Cardiac fibroblast (primary cell): Measurements from ENCODE around the gene SLC22A31.

Experiments used
- DNase-seq, 2 donors: peaks; one replicate each; pipeline versions ENCODE4 v3.0.0 to v3.0.0-alpha.2; 2010; ENCODE audit warnings: low read depth in 2 of 2
- H3K4me3 ChIP-seq, 2 donors: replicated peaks in 1 of 2; 1 replicate in 1 of 2; 2 replicates in 1 of 2; pipeline ENCODE4 v1.5.1; 2011; ENCODE audit warnings: low read depth in 2 of 2, low read length in 2 of 2, mild to moderate bottlenecking in 2 of 2, moderate library complexity in 1 of 2
- CTCF ChIP-seq: IDR thresholded peaks from one replicate; pipeline ENCODE4 v1.5.1; 2011; ENCODE audit warnings: low read depth, mild to moderate bottlenecking, low read length, inconsistent platforms

Gene SLC22A31

DNA sequence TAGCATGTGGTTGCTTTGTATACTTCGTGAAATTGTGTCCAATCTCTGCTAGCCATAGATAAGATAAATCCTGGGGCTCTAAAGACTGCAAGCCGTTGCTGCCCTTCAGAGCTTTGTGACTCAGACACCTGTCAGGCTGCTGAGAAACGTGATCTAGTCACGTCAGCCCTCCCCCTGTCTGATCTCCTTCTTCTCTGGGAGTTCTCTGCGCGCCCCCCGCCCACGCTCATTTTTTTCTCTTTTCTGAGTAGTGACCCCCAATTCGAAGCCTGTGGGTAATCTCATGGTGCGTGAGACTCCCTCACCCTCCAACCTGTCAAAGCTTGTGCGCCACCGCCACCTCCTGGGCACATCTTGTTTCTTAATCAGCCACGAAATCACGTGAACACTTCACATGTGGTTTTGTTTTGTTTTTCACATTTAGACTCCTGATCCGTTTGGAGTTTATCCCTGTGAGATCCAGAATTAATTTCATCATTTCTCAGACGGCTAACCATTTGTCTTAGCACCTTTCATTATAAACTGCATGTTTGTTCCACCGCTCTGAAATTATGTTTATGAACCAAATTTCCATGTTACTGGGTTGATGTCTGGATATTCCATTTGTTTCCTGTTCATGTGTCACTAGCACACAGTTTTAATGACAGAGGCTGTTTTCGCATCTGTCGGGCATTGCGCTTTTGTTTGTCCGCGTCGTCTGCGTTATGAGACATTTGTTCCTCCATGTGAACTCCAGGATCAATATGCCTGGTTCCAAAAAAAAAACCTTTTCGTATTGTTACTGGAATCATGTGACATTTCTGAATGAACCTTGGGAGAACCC is 16.2 kb upstream of the SLC22A31 start:
- H3K4me3 ChIP-seq = peak overlapping the region; percentile 88 to 90
- DNase-seq = peak; percentile 78 to 79
- TF ChIP-seq CTCF = peak; percentile 59

DNA sequence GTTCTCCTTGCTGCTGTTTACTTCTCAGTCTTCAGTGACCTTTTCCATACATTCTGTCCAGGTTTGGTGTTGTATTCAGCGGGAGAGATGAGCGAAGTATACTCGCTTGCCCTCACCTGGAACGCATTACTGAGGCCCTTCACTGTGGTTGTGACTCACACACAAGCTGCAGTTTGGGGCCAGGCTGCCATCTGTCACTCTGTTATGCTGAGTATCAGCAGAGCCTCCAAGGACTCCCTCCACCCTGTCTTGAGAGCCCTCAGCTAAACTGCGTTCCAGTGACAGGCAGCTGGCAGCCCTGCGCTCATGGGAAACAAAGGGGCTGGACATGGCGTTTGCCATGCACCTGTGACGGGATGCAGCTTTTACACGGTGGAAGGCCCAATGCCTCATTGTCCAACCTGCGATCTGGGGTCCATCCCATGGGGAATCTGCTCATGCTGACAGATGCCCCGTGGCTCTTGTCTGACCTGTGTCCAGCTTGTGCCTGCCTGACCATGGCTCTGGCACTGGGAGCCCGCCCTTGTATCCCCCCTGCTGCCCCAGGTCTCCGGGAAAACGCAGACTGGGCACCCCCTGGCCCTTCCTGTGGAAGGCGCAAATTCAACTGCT is 10.7 kb upstream of the SLC22A31 start:
- no peak overlapping the region for H3K4me3 ChIP-seq
- no peak for TF ChIP-seq CTCF
- DNase-seq = no peak

DNA sequence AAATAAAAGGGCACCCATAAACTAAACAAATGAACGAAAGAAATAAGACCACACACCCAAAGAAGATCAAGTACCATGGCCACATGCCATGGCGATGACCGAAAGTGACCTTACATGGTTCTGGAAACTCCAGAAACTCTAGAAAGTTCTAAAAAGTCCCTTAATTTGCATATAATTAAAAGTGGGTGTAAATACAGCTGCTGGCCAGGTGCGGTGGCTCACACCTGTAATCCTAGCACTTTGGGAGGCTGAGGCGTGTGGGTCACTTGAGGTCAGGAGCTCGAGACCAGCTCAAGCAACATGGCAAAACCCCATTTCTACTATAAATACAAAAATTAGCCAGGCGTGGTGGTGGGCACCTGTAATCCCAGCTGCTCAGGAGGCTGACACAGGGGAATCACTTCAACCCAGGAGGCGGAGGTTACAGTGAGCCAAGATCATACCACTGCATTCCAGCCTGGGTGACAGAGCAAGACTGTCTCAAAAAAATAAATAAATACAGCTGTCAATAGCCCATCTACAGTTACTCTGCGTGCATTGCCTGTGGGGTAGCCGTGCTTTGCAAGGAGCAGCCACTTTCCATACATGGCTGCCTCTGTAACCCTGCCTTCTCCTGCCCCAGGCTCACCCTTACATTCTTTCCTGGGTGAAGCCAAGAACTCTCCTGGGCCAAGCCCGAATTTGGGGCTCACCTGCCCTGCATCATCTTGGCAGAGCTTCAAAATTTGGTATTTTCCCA is 10.0 kb upstream of the SLC22A31 start:
- H3K4me3 ChIP-seq = no peak overlapping the region
- no peak for TF ChIP-seq CTCF
- DNase-seq = no peak

DNA sequence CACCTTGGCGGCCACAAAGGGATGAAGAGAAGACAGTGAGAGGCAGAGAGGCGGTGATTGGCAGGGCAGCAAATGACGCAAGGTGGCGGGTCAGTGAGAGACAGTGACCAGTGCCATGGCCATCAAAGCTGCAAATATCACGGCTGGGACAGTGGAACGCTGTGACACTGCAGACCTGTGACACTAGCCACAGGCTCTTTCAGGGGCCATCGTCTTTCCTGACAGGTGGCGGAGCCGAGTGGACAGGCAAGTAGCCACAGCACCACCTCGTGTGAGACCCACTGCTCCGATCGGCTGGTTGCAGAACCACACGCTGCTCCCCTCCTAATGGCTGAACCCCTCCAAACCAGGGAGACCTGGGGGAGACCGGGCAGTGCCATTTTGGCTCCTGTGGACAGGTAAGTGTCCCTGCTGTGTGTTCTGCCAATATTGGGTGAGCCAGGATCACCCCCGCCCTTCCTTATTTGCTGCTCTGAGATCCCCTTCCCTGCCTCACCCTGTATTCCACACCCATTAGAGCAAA is 9.2 kb upstream of the SLC22A31 start:
- no peak for TF ChIP-seq CTCF
- DNase-seq = no peak

GRCh38 chr16:89207993-89208392 is 7.7 kb upstream of the SLC22A31 start:
- H3K4me3 ChIP-seq = no peak overlapping the region
- no peak for TF ChIP-seq CTCF
- no peak for DNase-seq

More for the DNA sequence above, 9.2 kb upstream of the SLC22A31 start:
- no peak overlapping the region for H3K4me3 ChIP-seq

DNA sequence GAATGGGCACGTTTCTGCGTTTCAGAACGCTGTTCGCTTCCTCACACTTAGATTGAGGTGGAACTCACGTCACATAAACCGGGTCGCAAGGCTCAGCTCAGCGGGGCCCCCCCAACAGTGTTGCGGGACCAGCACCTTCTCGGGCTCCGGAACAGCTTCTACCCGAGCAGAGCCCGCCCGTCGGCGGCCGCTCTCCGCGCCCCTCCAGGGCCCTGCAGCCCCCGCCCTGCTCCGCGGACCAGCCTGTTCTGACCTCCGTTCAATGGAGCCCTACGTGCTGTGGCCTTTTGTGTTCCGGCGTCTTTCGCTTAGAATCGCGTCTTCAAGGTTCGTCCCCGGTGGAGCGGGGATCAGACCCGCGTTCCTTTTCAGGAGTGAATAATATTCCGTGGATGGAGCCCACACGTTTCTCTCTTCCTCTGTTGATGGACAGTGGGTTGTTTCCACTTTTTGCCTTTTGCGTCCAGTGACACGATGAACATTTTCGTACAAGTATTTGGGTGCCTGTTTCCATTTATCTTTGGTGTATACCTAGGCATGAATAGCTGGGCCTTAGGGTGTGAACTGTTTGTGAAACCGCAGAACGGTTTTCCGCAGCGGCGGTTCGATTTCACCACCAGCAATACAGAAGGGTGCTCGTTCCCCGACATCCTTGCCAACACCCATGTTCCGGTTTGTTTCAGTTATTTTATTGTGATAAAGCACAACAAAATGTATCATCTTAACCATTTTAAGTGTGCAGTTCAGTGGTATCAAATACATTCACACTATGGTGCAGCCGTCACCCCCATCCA is 2.3 kb upstream of the SLC22A31 start:
- no peak overlapping the region for H3K4me3 ChIP-seq
- no peak for TF ChIP-seq CTCF

More for the DNA sequence above, 2.3 kb upstream of the SLC22A31 start:
- no peak for DNase-seq
